IPS-11a (cell line): ENCODE measurements around the gene IGFLR1.

Source experiments
- H3K4me3 ChIP-seq: one replicate; pipeline ENCODE4 v1.5.1; 2013; ENCODE audit warnings: low read depth, low read length, control low read depth

Gene IGFLR1, protein sequence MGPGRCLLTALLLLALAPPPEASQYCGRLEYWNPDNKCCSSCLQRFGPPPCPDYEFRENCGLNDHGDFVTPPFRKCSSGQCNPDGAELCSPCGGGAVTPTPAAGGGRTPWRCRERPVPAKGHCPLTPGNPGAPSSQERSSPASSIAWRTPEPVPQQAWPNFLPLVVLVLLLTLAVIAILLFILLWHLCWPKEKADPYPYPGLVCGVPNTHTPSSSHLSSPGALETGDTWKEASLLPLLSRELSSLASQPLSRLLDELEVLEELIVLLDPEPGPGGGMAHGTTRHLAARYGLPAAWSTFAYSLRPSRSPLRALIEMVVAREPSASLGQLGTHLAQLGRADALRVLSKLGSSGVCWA

DNA sequence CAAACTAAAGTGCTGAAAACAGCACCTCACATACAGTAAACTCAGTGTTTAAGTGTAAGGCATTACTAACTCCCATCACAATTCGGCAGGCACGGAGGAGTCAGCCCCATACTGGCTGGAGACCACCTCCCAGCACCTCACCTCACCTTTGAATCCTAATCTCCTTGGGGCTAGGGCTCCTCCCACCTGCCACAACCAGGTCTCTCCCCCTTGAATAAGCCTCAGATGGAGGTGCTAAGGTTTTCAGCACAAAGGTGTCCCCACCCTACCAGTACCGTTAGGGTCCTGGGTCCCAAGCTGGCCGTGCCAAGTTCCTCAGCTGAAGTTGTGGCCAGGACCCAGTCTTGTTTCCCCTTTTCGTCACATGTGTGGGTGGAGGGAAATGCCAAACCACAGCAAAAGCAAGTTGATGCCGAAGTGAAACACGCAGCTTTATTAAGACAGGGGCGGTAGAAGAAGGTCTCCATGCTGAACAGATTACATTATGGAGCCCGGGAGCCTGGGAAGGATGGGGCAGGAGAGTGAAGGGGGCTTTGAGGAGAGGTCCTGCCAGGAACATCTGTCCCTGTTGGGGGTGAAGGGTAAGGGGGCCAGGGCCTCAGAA is at the start of gene IGFLR1:
IGFLR1 (minus strand) TSS at position 332 of the 604 bp plus-strand sequence. CDS start 1,272 bp downstream, outside the sequence.
- no peak within 1 kb of the TSS for H3K4me3 ChIP-seq

- no peak overlapping the region for H3K4me3 ChIP-seq
Measured at GRCh38 chr19:35791814-35792279, 49.6 kb upstream of the IGFLR1 start.

GRCh38 chr19:35790981-35791813 is 48.9 kb upstream of the IGFLR1 start:
- no peak overlapping the region for H3K4me3 ChIP-seq

GRCh38 chr19:35789978-35790944 is 48.0 kb upstream of the IGFLR1 start:
- H3K4me3 ChIP-seq: no peak overlapping the region

DNA sequence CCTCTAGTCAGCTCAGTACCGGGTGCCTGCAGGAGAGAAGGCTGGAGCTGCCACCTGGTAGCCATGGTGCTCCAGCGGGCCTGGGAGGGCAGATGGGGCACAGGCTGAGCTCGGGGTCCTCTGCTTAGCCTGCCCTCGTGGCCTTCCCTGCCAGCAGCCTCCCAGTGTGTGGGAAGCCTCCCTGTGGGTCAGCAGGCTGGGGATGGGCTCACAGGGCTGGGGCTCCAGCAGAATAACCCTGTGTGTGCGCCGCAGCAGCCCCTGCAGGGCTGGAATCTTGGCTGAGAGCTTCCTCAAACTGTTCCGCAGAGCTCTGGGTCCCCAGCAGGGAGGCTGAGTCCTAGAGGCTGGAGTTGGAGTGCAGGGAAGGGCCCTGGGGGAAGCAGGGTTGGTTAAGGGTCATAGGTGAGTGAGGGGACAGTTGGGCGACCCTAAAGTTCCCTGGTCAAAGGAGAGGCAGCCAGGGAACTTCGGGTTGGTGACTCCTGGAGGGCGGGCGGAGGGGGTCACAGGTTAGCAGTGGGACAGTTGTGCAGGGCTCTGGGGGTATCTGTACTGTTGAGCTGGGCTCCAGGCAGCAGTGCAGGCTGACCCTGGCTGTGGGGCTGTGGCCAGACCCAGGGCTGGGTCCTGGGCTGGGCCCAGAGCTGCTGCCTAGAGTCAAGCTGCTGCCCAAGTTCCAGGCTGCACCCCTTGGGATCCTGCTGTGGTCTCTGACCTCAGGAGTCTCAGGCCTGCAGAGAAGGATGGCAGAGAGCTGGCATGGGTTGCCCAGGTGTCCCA is 47.1 kb upstream of the IGFLR1 start:
- no peak overlapping the region for H3K4me3 ChIP-seq

- H3K4me3 ChIP-seq: no peak overlapping the region
Measured at GRCh38 chr19:35788205-35788960, 46.1 kb upstream of the IGFLR1 start.

DNA sequence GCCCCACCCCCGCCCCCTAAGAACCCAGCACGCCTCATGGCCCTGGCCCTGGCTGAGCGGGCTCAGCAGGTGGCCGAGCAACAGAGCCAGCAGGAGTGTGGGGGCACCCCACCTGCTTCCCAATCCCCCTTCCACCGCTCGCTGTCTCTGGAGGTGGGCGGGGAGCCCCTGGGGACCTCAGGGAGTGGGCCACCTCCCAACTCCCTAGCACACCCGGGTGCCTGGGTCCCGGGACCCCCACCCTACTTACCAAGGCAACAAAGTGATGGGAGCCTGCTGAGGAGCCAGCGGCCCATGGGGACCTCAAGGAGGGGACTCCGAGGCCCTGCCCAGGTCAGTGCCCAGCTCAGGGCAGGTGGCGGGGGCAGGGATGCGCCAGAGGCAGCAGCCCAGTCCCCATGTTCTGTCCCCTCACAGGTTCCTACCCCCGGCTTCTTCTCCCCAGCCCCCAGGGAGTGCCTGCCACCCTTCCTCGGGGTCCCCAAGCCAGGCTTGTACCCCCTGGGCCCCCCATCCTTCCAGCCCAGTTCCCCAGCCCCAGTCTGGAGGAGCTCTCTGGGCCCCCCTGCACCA is 45.1 kb upstream of the IGFLR1 start:
- H3K4me3 ChIP-seq: no peak overlapping the region

- no peak overlapping the region for H3K4me3 ChIP-seq
Measured at GRCh38 chr19:35786299-35787160, 44.3 kb upstream of the IGFLR1 start.

- peak overlapping the region; percentile 33 for H3K4me3 ChIP-seq
Measured at GRCh38 chr19:35785339-35785627, 43.0 kb upstream of the IGFLR1 start.

DNA sequence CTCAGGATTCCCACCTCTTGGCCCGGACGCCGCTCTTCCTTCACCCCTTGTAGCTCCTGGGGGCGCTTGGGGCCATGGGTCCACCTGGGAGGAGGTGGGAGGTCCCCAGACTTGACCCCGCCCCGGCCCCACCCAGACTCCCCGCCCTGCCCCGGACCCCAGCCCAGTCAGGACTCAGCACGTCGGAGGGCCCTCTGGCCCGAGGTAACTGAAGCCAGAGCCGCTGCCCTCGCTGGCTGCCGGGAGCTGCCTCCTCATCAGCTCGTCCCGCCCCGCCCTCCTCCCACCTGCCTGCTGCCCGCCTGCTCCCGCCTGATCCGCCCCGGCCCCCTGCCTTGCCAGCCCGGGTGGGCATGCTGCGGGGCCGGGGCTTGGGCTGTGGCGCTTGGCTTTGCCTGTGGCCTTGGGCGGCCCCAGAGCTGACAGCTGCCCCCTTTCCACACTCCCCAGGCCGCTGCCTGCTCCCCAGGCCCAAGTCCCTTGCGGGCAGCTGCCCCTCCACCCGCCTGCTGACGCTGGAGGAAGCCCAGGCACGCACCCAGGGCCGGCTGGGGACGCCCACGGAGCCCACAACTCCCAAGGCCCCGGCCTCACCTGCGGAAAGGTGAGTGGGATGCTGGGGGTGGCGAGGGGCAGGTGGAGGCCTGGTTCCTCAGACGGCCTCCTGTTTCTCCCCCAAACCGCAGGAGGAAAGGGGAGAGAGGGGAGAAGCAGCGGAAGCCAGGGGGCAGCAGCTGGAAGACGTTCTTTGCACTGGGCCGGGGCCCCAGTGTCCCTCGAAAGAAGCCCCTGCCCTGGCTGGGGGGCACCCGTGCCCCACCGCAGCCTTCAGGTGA is 42.5 kb upstream of the IGFLR1 start:
- peak overlapping the region; percentile 37 for H3K4me3 ChIP-seq

DNA sequence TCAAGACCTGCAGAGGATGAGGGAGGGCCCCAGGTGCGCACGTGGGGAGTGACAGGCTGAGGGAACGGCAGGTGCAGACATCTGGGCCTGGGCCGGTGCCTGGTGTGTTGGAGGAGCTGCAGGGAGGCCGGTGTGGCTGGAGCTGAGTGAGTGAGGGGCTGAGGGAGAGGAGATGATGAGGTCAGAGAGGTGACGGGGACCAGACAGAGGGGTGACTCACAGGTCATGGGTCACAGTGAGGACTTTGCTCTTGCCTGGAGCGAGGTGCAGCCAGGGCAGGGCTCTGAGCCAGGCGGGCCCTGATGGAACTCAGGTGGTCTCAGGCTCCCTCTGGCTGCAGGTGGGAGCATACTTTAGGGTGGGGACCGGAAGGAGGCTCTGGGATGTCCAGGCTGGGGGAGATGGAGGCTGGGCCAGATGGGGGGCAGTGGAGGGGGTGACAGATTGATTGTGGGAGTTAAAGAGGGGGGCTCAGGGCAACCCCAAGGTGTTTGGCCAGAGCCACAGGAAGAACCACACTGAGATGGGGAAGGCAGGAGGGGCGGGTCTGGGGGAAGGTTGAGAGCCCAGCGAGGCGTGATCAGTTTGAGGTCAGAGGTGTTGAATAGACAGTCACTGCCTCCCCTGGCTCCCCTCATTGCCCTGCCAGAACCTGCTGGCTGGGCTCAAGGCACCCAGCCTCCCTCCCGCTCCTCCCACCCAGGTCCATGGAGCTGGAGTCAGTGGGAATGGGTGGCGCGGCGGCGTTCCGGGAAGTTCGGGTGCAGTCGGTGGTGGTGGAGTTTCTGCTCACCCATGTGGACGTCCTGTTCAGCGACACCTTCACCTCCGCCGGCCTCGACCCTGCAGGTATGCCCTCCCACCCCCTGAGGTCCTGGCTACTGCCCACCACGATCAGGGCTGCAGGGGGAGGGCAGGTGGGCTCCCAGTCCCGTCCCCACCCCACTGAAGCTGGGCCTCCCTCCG is 41.5 kb upstream of the IGFLR1 start:
- peak overlapping the region; percentile 37 for H3K4me3 ChIP-seq

GRCh38 chr19:35782589-35782988 is 40.3 kb upstream of the IGFLR1 start:
- H3K4me3 ChIP-seq: no peak overlapping the region

DNA sequence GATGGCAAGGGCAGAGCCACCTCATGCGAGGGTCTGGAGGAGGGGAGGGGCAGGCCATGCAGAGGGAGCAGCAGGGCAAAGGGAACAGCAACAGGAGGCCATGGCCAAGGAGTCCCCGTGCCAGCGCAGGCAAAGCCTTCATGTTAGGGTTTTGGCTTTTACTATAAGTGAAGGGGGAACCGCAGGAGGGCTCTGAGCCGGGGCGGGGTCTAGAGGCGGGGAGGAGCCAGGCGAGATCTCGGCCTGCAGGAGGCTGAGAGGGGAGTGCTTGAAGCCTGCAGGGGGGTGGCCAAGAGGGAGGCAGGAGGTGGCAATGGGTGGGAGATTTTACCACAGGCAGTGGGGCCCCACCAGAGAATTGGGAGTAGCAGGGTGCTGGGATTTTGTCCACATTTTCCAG is 39.4 kb upstream of the IGFLR1 start:
- H3K4me3 ChIP-seq: no peak overlapping the region

DNA sequence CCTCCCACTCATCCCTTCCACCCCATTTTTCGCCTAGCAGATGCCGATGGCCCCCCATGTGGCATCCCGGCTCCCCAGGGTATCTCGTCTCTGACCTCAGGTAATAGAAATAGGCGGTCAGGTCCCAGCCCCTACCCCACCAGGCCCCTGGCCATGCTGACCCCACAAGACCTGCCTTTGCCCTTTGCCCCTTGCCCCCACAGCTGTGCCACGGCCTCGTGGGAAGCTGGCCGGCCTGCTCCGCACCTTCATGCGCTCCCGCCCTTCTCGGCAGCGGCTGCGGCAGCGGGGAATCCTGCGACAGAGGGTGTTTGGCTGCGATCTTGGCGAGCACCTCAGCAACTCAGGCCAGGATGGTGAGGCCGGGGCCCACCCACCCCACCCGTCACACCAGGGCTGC is 38.5 kb upstream of the IGFLR1 start:
- no peak overlapping the region for H3K4me3 ChIP-seq

DNA sequence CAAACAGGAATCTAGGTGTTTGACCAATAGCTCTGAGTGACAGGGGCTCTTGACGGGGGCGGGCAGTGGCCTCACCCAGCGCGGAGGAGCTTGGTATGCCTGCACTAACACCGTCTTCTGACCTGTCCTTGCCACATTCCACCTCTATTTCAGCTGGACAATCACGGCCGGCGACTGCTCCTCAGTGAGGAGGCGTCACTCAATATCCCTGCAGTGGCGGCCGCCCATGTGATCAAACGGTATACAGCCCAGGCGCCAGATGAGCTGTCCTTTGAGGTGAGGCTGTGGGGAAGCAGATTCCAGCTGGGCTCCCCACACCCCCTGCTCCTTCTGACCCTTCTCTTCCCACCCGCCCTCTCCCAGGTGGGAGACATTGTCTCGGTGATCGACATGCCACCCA is 37.8 kb upstream of the IGFLR1 start:
- no peak overlapping the region for H3K4me3 ChIP-seq

GRCh38 chr19:35779033-35779432 is 36.8 kb upstream of the IGFLR1 start:
- no peak overlapping the region for H3K4me3 ChIP-seq
